ENCODE results near the gene ABLIM2.
A peak's percentile ranks its signal among the peaks of the same experiment; 100 is the strongest.

Gene ABLIM2

DNA sequence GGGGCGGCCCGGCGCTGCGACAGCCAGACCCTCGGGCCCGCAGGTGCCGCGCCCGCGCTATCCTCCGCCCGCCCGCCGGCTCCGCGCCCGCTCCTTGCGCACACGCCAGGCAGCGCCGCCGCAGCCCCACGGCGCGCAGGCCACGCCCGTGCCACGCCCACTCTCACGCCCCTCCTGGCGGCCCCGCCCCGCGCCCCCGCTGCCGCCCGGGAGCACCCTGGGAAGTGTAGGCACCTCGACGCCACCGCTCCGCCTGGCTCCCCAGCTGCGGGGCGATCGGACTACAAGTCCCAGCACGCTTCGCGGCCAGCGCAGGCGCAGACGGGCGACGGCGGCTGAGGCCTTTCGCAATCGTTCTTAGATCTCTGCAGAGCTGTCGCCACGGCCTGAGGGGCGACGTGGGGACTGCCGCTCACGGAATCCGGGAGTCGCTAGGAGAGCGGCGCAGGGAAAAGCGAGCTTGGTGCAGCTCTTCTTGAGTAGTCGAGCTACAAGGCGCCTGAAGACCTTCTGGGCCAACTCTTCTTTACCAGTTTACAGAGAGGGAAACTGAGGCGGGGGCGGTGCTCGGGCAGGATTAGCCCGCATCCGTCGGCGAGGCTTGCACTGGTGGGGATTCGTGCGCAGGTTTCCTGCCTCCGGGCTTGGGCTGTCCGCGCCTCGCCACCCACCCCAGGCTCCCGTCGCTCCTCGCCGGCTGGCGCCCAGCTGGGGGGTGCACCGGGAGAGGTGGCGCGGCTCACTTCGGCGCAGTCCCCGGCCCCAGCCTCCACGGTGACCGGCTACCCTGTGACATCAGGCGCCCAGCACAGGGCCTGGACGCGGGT lies at the start of gene ABLIM2:
Gene ABLIM2, minus strand, starts transcription at position 104 of the 827 bp plus-strand sequence. CDS start 124 bp downstream, outside the sequence.
- DNase-seq, result peak; percentile 99

DNA sequence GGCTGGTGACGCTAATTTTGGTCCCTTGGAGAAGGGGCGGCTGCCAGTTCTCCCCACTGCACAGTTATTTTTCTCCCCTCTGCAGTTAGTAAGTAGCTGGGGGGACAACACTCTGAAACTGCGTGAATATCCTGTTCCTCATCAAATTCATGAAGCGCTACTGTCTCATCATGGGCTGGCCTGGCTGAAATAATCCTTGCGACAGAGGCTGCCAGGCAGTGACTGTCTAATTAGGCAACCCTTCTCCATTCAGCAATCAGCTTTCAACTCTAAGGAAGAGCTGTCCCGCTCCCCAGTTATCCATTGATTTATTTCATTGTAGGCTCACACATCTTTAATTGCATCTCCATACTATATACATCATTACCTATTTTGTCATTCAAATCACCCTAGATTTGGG lies 48.7 kb upstream of the ABLIM2 start:
- no peak for DNase-seq

DNA sequence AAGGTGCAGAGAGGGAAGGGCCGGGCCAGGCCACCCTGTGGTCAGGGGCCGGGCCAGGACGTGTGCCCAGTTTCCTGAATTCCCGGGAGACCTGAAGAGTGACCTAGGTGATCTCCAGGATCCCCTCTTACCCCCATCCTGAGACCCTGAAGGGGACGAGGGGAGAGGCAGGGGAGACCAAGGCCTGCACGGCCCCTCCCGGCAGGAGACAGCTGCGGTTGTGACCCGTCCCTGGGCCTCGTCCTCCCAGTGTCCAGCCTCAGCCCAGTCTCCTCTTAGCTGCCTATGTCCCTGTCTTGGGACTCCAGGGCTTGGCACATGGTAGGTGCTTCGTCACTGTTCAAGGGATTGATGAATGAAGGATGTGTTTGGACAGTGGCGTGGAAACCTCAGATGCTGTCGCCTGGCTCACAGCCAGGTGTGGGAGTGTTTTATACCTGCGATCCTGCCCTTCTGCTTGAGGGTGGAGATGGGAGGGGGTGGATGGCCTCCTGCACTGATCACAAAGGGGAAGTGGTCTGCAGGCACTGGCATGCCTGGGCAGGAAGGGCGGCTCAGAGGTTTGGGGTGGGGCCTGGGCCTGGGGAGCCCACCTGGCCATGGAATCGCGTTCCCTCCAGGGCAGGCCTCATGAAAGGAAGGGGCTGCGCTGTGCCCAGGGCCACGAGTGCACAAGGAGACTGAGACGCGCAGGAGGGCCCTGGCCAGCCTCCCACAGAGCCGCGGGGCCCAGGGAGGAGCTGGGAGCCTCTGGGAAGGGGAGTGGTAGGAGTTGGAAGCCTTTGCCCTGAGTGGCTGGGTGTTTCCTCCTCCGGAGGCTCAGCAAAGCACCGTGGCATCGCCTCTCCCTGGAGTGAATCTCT lies 47.4 kb upstream of the ABLIM2 start:
- no peak for DNase-seq

DNA sequence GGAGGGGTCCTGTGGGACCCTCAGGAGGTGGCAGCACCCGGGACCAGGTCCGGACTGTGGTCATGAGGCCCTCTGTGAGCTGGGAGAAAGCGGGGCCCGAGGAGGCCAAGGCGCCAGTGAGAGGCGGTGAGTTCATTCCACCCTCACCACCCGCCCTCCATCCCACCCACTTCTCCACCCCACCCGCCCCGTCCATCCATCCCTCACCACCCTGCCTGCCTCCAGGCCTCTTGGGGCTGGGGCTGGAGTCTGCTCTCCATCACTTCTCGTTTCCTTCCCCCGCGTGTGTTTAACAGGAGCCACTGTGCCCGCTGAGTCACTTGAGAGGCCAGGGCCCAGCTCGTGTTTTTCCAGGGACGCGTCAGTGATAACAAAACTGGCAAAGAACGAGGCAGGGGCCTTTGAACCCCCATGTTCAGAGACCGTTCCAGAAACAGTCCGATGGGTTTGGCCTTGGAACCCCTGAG lies 46.7 kb upstream of the ABLIM2 start:
- DNase-seq, result no peak

DNA sequence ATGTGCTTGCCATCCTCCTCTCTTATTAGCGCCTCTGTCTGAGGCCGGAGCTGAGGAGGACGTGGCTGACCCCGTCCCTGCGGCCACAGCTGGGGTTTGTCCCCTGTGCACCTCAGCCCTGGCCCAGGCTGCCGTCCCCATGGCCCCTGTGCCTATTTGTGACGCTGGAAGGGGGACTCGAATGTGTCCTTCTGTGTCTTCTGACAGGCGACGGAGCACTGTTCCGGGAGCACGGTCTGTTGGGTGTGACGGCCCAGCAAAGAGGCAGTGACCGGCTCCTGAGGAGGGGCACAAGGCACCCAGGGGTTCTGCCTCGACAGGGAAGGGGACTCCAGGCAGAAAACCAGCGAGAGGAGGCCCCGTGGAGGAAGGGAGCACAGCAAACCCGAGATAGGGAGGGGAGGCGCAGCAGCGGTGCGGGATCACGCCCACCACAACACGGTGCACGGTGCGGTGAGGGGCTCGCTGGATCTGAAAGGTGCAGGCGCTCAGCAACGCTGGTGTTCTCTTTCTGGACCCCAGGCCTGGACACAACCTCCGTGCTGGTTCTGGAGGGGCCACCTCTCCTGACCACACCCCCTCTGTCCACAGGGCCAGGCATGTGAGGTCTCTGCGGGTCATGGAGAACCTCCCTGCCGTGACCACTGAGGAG lies 46.1 kb upstream of the ABLIM2 start:
- no peak for DNase-seq

DNA sequence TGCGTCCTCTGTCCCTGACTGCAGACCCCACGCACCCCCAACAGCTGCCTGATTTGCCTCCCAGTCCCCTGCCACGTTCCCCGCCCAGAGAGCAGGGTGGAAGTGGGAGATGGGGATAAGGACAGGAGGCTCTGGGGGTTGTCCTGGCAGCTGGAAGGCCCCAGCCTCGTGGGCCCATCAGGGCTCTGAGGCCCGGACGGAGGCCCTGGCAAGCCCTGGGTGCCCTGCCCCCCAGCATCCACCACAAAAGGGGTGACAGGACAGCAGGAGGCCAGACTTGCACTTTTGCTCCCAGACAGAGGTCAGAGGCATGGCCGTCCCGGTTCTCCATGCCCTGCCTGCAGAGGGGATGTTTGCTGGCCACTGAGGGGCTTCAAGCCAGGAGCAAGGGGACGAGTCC lies 45.2 kb upstream of the ABLIM2 start:
- no peak for DNase-seq

DNA sequence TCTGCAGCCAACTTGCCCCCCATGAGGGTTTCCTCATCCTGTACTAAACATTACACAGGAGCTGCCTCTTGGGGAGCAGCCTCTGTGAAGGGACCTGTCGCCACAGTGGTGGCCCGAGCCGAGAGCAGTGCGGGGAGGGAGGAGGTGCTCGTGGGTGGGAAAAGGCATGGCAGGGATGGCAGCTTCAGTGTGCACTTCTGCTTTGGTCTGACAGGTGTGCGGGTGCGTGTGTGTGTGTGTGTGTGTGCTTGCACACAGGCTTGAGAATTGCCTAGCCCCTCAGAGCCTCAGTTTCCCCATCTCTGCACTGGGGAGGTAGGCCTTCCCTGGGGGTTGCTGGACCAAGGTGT lies 44.4 kb upstream of the ABLIM2 start:
- no peak for DNase-seq

DNA sequence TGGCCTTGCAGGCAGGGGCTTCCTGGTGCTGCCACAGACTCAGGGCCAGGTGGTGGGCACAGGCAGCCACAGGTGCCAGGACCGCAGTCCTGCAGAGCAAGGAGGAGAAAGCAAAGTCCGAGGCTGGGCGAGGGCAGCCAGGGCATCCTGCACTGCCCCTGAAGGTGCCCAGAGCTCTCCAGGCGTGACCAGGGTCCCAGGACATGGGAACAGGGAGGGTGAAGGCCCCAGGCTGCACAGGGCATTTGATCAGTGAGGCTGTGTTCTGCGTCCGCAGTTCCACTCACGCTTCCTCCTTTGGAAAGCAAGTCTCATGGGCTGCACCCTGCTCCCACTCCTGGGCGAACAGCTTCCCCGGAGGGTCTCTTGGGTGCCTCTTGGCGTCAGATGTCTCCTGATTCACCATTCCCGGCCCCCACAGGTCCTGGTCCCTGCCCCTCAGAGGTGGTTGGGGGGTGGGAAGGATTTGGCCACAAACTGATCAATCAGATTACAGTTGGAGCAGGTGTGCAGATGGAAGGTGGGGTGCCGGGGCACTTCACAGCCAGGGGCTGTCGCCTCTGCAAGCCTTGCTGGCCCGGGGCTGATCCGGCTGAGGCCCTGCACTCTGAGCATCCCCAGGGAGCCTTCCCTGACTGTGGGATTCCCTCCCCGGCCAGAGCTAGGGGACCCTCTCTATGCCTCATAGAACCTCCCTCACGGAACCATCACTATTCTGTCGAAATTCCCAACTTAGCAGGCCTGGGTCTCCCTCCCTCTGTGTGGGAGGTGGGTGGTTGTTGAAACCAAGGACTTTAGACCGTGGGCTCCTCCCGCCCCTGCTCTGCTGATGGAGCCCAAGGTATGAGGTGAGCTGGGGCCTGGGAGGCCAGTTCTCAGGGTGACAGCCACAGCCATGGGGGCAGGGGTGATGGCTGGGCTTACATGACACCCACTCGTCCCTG lies 43.8 kb upstream of the ABLIM2 start:
- no peak for DNase-seq

DNA sequence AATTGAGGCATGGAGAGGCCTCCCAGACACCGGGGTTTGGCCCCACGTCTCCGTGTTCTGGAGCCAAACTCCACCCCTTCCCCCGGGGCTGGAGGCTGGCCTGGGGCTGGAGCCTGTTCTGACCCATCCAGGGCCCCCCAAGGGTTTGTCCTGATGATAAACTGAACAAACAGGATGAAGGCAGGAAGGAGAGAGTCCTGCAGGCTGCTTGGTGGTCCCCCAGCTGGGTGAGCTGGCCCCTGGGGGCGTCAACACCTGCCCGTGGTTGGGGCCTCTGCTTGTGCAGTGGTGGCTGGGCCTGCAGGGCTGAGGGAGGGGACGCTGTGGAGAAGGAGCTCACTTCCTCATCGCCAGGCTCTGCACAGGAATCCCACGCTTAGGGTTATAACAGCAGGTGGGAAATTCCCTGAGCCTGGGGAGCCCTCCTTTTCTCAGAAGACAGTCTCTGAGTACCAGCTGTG lies 42.7 kb upstream of the ABLIM2 start:
- peak; percentile 35 for DNase-seq

DNA sequence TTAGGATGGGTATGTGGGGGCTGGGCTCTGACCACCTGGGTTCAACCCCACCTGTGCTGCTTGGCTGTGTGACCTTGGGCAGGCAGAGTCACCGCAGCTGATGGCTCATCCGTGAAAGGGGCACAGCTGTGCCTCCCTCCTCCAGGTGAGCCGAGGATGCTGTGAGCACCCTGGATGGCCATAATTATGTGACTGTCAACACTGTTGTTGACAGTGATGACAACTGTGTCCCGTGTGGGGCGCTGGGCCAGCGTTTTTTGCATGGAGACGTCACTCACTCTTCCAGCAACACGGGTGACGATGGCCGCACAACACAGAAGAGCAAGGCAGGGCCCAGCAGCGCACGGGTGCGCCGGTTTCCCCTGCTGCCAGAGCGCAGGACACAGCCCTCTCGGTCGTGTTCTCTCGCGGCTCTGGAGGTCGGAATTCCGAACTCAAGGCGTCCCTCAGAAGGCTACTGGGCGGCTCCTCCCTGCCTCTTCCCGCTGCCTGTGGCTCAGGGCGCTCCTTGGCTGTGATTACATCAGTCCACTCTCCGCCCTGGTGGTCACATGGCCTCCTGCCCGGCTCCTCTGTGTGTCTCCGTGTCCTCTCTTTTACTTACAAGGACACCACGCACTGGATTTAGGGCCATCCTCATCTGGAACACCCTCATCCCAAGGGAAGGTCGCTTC lies 41.8 kb upstream of the ABLIM2 start:
- DNase-seq, result peak; percentile 32

DNA sequence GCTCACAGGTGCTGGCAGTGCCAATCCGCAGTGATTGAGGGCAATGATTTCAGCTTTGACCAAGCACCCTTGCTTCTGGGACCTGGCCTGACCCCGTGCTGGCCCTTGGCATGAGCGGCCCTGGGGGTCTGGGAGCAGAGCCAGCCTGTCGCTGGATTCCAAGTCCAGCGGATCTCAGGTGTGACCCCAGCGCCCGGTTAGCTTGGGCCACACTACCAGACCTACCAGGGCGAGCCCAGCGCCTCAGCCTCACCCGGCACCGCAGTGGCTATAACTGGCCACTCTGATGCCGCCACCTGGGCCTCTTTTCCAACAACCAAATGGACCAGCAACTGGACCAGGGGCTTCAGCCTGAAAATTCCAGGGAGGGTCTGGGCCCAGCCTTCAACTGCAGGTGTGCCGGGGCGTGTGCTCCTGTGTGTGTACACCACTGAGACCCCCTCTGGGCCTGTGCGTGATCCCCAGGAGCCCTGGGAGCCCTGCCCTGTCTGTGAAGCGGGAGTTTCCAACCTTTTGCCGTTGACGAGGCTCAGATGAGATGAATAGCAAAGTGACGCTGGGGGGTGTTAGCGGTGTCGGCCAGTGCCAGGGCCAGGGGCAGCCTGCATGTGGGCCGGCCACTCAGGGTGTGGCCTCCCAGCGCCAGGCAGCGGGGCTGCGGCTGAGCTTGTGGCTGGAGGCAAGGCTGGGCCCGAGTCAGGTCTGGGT lies 41.1 kb upstream of the ABLIM2 start:
- DNase-seq, result no peak

DNA sequence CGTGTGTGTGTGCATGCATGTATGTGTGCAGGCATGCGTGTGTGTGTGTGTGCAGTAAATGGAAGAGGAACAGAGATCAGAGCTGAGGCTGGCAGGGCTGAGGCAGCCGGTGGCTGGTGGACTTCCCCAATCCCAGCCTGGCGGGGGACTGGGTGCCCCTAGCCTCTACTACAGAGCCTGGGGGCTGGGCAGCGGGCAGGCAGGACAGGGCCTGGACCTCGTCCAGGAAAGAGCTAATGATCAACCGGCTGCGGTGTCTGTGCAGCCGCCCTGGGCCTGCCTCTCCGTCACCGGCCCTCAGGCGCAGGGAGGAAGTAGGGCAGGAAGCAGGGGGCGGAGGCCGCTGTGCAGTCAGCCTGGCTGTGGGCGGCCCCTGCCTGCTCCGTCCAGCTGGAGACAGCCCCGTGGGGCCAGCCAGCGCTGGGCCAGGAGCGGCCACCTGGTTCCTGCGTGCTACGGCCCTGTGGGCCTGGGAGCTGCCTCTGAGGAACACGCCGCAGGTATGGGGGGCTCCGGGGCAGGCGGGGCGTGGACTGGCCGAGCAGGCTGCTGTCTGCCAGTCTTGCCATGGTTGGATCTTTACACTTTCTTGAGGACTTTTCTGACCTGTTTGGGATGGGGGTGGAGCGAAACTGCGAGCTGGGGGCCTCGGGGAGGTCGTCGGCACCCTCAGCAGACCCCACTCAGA lies 40.4 kb upstream of the ABLIM2 start, which contains the start of gene SH3TC1:
Gene SH3TC1, plus strand, starts transcription at position 385 of the 688 bp plus-strand sequence. CDS start 5,905 bp downstream, outside the sequence.
- DNase-seq, result peak; percentile 56

DNA sequence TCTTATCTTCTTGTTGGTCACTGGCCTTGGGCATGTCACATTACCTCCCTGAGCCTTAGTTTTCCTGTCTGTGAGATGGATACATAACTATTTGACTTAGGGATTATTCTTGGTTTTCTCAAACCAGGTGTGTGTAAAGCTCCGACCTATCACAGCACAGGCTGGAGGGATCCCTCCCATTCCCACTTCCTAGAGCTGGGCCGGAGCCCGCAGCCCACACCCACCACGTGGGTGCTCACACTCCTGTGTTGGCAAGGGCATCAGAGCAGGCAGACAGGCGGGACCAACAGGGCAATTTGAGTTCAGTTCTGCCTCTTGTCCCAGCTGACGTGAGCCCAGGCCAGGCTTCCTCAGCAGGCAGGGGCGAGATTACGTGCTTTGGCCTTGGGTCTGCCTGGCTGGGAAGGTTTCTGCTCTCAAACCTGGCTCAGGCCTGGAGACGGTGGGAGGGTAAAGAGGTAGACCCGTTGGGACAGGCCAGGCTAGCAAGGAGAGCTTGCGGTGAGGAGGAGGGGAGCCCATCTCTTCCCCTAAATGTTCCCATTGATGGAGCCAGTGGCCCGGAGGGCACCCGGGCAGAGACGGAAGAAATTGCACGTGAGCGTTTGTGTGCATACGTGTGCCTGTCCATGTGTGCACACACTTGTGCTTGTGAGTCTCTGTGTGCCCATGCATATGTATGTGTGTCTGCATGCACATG lies 39.7 kb upstream of the ABLIM2 start:
- DNase-seq, result no peak

DNA sequence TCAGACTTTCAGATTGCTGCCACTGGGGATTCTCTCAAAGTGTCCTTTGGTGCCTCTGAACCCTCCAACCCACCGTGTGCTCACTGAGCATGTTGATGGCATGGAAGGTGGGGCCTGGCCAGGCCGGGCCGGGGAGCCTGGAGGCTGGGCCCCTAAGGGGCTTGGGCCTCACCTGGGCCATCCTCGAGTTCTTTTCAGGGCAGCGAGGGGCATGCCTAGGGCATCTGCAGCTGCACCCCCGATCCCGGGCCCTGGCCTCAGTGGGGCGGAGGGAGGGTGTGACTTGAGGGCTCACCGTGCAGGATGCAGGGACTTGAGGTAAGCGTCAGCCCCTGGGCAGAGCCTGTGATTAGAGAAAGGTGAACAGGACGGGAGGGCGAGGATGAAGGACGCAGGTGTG lies 38.9 kb upstream of the ABLIM2 start:
- no peak for DNase-seq

DNA sequence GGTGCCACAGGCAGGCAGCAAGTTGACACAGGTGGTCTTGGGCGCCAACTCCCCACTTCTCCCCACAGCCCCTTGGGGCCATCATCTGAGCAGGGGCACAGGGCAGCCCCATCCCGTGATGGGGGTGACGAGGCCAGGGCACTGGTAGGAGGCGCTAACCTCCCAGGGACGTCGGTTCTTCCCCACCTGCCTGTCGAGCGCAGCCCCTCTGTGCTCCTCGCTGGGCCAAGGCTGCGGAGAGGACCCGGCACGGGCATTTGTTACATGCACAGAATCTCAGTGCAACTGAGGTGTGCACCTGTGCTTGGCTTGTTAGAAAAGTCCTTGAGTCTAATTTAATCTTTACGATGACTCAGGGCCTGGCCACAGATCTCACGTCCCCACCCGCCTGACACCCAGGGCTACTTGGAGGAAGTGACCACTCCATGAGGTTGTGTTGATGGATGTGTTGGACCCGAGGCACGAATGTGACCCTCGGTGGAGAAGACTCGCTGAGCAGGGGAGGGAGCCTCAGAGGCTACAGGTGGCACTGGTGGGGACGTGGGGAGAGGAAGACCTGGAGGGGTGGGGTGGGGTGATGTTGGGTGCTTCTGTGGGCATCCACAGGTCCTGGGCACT lies 37.3 kb upstream of the ABLIM2 start:
- no peak for DNase-seq

DNA sequence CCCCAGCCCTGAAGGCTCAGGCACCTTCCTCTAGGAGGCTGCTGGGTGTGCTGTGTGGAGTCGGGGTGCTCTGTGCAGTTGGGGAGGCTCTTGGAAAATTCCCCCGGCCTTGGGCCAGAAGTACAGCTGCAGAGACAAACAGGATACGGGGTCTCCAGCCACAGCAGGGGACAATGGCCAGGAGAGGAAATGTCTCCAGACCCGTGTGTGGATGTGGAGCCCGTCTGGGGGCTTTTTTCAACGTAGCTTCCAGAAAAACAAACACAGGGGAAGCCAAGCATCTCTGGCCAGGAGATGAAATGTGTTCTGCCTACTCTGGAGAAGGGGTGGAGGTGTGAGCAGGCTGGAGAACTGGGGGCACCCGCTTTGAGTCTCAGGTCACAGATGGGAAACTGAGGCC lies 36.8 kb upstream of the ABLIM2 start:
- no peak for DNase-seq

DNA sequence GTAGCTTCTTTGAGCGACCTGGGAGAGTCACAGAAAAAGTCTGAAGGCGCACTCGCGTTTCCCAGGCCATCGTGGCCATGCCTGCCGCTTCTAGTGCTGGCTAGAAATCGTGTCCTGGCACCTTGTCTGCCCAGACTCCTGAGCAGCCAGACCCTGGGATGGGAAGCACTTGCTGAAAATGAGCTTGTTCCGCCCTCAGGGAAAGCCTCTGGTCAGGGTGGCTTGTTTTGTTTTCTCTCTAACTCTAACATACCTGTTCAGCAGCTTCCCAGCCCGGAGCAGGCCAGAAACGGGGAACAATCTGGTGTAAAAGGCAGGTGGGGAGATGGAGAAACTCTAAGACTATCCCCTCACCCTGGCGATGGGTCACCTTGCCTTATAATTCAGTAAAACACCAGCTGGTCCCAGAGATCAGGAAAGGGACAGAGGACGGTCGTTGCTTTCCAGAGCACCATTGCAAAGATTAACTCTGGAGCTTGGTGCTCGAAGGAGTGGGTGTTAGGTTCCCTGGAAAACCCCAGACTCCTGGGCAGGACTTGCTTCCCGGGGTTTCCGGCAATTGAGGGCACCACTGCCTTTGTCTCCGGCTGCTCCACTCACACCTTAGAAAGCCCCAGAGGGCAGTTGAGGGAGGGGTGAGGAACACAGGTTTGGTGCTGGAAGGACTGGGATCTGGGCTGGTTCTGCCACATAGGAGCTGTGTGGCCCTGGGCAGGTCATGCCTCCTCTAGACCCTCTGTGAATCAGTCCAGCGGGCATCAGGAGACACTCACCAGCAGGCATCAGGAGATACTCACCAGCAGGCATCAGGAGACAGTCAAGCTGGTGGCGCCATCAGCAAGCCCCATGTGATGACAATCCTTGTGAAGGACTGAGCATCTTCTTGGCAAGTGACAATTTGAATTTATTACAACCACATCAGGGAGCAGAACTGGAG lies 36.0 kb upstream of the ABLIM2 start:
- DNase-seq, result no peak

Measured in stimulated activated CD4-positive, alpha-beta T cell treated with anti-CD3 and anti-CD28 coated beads, Interleukin-1b, Interleukin-23, amount 100 ng/mL, for 48 hours (primary cell).